Activated naive CD8-positive, alpha-beta T cell treated with anti-CD3 and anti-CD28 coated beads, Interleukin-2, amount 10 ng/mL, durations not matched to agents 7 days and 5 days (primary cell): ENCODE measurements around the gene MBD3L1. TPM values are rescaled to one million over a fixed set of nuclear protein-coding genes. Genes with fewer than 3 reads are reported as not detected.

ENCODE experiments used
- ATAC-seq: fragments of 150-1000 bp; cut with Tn5 transposase; one replicate; pipeline ENCODE4 v1.10.0; 2021; ENCODE audit warnings: low read depth, moderate library complexity
- POLR2A ChIA-PET: fragments of 350-600 bp; sonication (Branson Sonifier 250); formaldehyde crosslinking; loops from one replicate; lab custom pipeline; 2021; ENCODE audit warnings: antibody characterized with exemption; lab: Charles Lee
- DNase-seq: peaks from one replicate; pipeline ENCODE4 v3.0.0; 2021
- H3K27ac Mint-ChIP-seq: one replicate; pipeline ENCODE4 v1.8.0; 2022; ENCODE audit warnings: mild to moderate bottlenecking, mixed read lengths
- H3K27me3 Mint-ChIP-seq: one replicate; pipeline ENCODE4 v1.8.0; 2022; ENCODE audit warnings: mild to moderate bottlenecking, moderate library complexity, mixed read lengths
- H3K36me3 Mint-ChIP-seq: one replicate; pipeline ENCODE4 v1.8.0; 2021; ENCODE audit warnings: mild to moderate bottlenecking, mixed read lengths
- H3K4me1 Mint-ChIP-seq: one replicate; pipeline ENCODE4 v1.8.0; 2021; ENCODE audit warnings: mixed read lengths
- H3K4me3 Mint-ChIP-seq: one replicate; pipeline ENCODE4 v1.8.0; 2022; ENCODE audit warnings: mild to moderate bottlenecking, moderate library complexity, mixed read lengths
- H3K9me3 Mint-ChIP-seq: one replicate; pipeline ENCODE4 v1.8.0; 2021; ENCODE audit warnings: mixed read lengths
- total RNA-seq, 2 experiments: library from RNA; stranded (reverse); gene quantifications; one replicate each; pipeline ENCODE4 v1.2.3, GENCODE V29; 2021

Gene MBD3L1
- not detected for total RNA-seq

- Mint-ChIP-seq H3K27ac (peak within 1 kb of the TSS; percentile 94), H3K4me1 (peaks cover 24% of the 10 kb centered on the region), H3K27me3 (peaks cover 5% of the 10 kb centered on the region), H3K9me3 (no peaks in the 10 kb centered on the region), H3K36me3 (peaks cover 15% of the 10 kb centered on the region), H3K4me3 (peak within 1 kb of the TSS; percentile 88)
- ATAC-seq (peak; percentile 94), DNase-seq (peak; percentile 100)
- POLR2A ChIA-PET = no interaction called here
These were observed at the start of gene MBD3L1, which contains the start of gene ZNF558 for GRCh38 chr19:8832132-8833021. TSS of gene MBD3L1 (plus strand) at chr19:8832377. CDS start at chr19:8842679, 10,302 bp downstream. TSS of gene ZNF558 (minus strand) at chr19:8832304. CDS start at chr19:8822659, 9,645 bp downstream.

- Mint-ChIP-seq H3K27me3 (no peaks in the 10 kb centered on the region), H3K4me3 (no peak overlapping the region), H3K4me1 (no peaks in the 10 kb centered on the region), H3K27ac (no peak overlapping the region), H3K9me3 (peaks cover 14% of the 10 kb centered on the region), H3K36me3 (no peaks in the 10 kb centered on the region)
- POLR2A ChIA-PET = no interaction called here
- no peak for DNase-seq
- no peak for ATAC-seq
These were observed 37.4 kb upstream of the MBD3L1 start for GRCh38 chr19:8794823-8795222.

- no peak for ATAC-seq
- DNase-seq = no peak
- H3K36me3 Mint-ChIP-seq = peaks cover 60% of the 10 kb centered on the region
- POLR2A ChIA-PET = no interaction called here
- no peak overlapping the region for H3K4me3 Mint-ChIP-seq
- H3K27ac Mint-ChIP-seq = no peak overlapping the region
- H3K27me3 Mint-ChIP-seq = no peaks in the 10 kb centered on the region
- peaks cover 39% of the 10 kb centered on the region for H3K9me3 Mint-ChIP-seq
- H3K4me1 Mint-ChIP-seq = no peaks in the 10 kb centered on the region
These were observed 25.5 kb upstream of the MBD3L1 start for GRCh38 chr19:8806661-8807060.

GRCh38 chr19:8811315-8812172, 20.6 kb upstream of the MBD3L1 start:
- no peaks in the 10 kb centered on the region for H3K4me1 Mint-ChIP-seq
- POLR2A ChIA-PET = no interaction called here
- no peak overlapping the region for H3K4me3 Mint-ChIP-seq
- no peak overlapping the region for H3K27ac Mint-ChIP-seq
- H3K27me3 Mint-ChIP-seq = no peaks in the 10 kb centered on the region
- H3K36me3 Mint-ChIP-seq = peaks cover 85% of the 10 kb centered on the region
- no peak for ATAC-seq
- no peak for DNase-seq
- H3K9me3 Mint-ChIP-seq = peaks cover 44% of the 10 kb centered on the region

GRCh38 chr19:8814176-8814575, 18.0 kb upstream of the MBD3L1 start:
- Mint-ChIP-seq H3K27ac (no peak overlapping the region), H3K4me1 (no peaks in the 10 kb centered on the region), H3K9me3 (peaks cover 43% of the 10 kb centered on the region), H3K36me3 (peaks cover 91% of the 10 kb centered on the region), H3K27me3 (no peaks in the 10 kb centered on the region), H3K4me3 (no peak overlapping the region)
- POLR2A ChIA-PET = no interaction called here
- ATAC-seq (no peak), DNase-seq (no peak)

GRCh38 chr19:8815780-8816179, 16.4 kb upstream of the MBD3L1 start:
- Mint-ChIP-seq H3K4me3 (no peak overlapping the region), H3K27ac (no peak overlapping the region), H3K27me3 (no peaks in the 10 kb centered on the region), H3K36me3 (peaks cover 95% of the 10 kb centered on the region), H3K9me3 (peaks cover 43% of the 10 kb centered on the region), H3K4me1 (no peaks in the 10 kb centered on the region)
- POLR2A ChIA-PET = no interaction called here
- DNase-seq (no peak), ATAC-seq (no peak)

- peaks cover 21% of the 10 kb centered on the region for H3K9me3 Mint-ChIP-seq
- H3K36me3 Mint-ChIP-seq = peaks cover 88% of the 10 kb centered on the region
- H3K4me3 Mint-ChIP-seq = no peak overlapping the region
- no peaks in the 10 kb centered on the region for H3K27me3 Mint-ChIP-seq
- H3K4me1 Mint-ChIP-seq = peaks cover 3% of the 10 kb centered on the region
- no peak for DNase-seq
- POLR2A ChIA-PET = no interaction called here
- no peak for ATAC-seq
- no peak overlapping the region for H3K27ac Mint-ChIP-seq
These were observed 11.9 kb upstream of the MBD3L1 start for GRCh38 chr19:8820234-8820633.

GRCh38 chr19:8821748-8822241, 10.4 kb upstream of the MBD3L1 start:
- no peak for DNase-seq
- Mint-ChIP-seq H3K9me3 (peaks cover 12% of the 10 kb centered on the region), H3K36me3 (peaks cover 78% of the 10 kb centered on the region), H3K4me3 (no peak overlapping the region), H3K4me1 (peaks cover 8% of the 10 kb centered on the region), H3K27me3 (no peaks in the 10 kb centered on the region), H3K27ac (no peak overlapping the region)
- POLR2A ChIA-PET = no interaction called here
- no peak for ATAC-seq

GRCh38 chr19:8826371-8826770, 5.8 kb upstream of the MBD3L1 start:
- Mint-ChIP-seq H3K4me1 (peaks cover 19% of the 10 kb centered on the region), H3K27ac (no peak overlapping the region), H3K36me3 (peaks cover 56% of the 10 kb centered on the region), H3K4me3 (no peak overlapping the region), H3K27me3 (no peaks in the 10 kb centered on the region), H3K9me3 (no peaks in the 10 kb centered on the region)
- DNase-seq (no peak), ATAC-seq (no peak)
- POLR2A ChIA-PET = no interaction called here

GRCh38 chr19:8827277-8827676, 4.9 kb upstream of the MBD3L1 start:
- POLR2A ChIA-PET = no interaction called here
- Mint-ChIP-seq H3K36me3 (peaks cover 49% of the 10 kb centered on the region), H3K4me3 (no peak overlapping the region), H3K4me1 (peaks cover 24% of the 10 kb centered on the region), H3K27ac (no peak overlapping the region), H3K9me3 (no peaks in the 10 kb centered on the region), H3K27me3 (no peaks in the 10 kb centered on the region)
- ATAC-seq = no peak
- no peak for DNase-seq

GRCh38 chr19:8831373-8831772, 804 bp upstream of the MBD3L1 start:
- POLR2A ChIA-PET = interaction anchor here (0.7 kb wide), 1 partner anchor 694 kb away, joined by 3 read pairs; no protein-coding TSS in a partner anchor
- Mint-ChIP-seq H3K36me3 (peaks cover 19% of the 10 kb centered on the region), H3K9me3 (no peaks in the 10 kb centered on the region), H3K27ac (peak overlapping the region; percentile 94), H3K4me3 (peak overlapping the region; percentile 88), H3K27me3 (peaks cover 4% of the 10 kb centered on the region), H3K4me1 (peaks cover 24% of the 10 kb centered on the region)
- no peak for DNase-seq
- ATAC-seq = no peak

GRCh38 chr19:8831832-8832131, 395 bp upstream of the MBD3L1 start:
- Mint-ChIP-seq H3K36me3 (peaks cover 19% of the 10 kb centered on the region), H3K9me3 (no peaks in the 10 kb centered on the region), H3K4me3 (peak overlapping the region; percentile 88), H3K27me3 (peaks cover 5% of the 10 kb centered on the region), H3K4me1 (peaks cover 24% of the 10 kb centered on the region), H3K27ac (peak overlapping the region; percentile 94)
- ATAC-seq = peak; percentile 13
- POLR2A ChIA-PET = no interaction called here
- DNase-seq = no peak

- Mint-ChIP-seq H3K36me3 (no peaks in the 10 kb centered on the region), H3K9me3 (no peaks in the 10 kb centered on the region), H3K27me3 (peaks cover 5% of the 10 kb centered on the region), H3K27ac (no peak overlapping the region), H3K4me3 (no peak overlapping the region), H3K4me1 (peaks cover 18% of the 10 kb centered on the region)
- ATAC-seq (no peak), DNase-seq (no peak)
- POLR2A ChIA-PET = no interaction called here
These were observed 3.3 kb downstream of the MBD3L1 start for GRCh38 chr19:8835446-8835845.
